ENCODE measurements around the gene LILRA1.

GRCh38 chr19:54609356-54609791 is 15.9 kb downstream of the LILRA1 start:
- TF ChIP-seq CTCF (conservative IDR thresholded peaks at IDR 0.05; ENCODE audit: low read depth, low read length) (no peak), EZH2 (IDR thresholded peaks at IDR 0.05; ENCODE audit: borderline replicate concordance, low read depth, low read length, poor library complexity, severe bottlenecking) (no peak)
